Kidney epithelial cell (primary cell): ENCODE results near the gene ASB1. TPM values are rescaled to one million over a fixed set of nuclear protein-coding genes. Genes with fewer than 3 reads are reported as not detected.
"Not testable (repeated sequence)": the region's sequence is repeated elsewhere in the genome, so short reads cannot be mapped to it uniquely, and the experiment has no call there.

Experiments used
- DNase-seq: peaks from one replicate; pipeline ENCODE4 v3.0.0-alpha.2; 2010; ENCODE audit warnings: low read depth
- H3K27me3 ChIP-seq: 2 replicates; pipeline ENCODE4 v1.6.0; 2011; ENCODE audit warnings: low read length; ENCODE audit not compliant: control insufficient read depth, insufficient read depth
- H3K36me3 ChIP-seq: 2 replicates; pipeline ENCODE4 v1.5.1; 2011; ENCODE audit warnings: low read length; ENCODE audit not compliant: control insufficient read depth, insufficient read depth
- H3K4me3 ChIP-seq: 2 replicates; pipeline ENCODE4 v1.5.1; 2011; ENCODE audit warnings: low read depth, mild to moderate bottlenecking, control low read depth, low read length
- total RNA-seq: library from RNA; depleted of rRNA; stranded (reverse); fragments of >200 nt; gene quantifications from 2 replicates; pipeline ENCODE4 v1.2.3, GENCODE V29; 2015
- TF ChIP-seq, protein P1 (sequence below): IDR thresholded peaks from 2 replicates; pipeline ENCODE4 v1.5.1; 2011; ENCODE audit warnings: mild to moderate bottlenecking, moderate library complexity, low read length, control low read depth, inconsistent platforms; ENCODE audit not compliant: insufficient read depth, poor library complexity, severe bottlenecking

The ASB1 gene
- total RNA-seq, 1 donor from 2014 or later = 23.0 TPM

DNA sequence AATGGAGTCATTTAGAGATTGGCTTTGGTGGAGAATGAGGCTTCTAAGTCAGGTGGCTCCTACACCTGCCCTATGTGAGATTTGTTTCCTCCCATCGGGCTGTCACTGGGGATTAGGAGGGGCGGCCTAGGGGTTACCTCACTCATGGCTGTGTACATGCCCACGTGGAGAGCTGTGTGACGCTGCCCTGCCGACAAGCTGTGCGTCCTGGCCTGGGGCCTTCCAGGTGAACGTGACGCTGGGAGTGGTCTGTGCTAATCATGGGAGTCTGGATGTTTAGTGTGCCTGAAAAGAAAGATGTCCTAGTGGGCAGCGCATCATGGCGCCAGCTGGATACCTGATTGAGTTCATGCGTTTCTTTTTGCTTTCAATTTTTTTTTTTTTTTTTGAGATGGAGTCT lies 14.0 kb downstream of the ASB1 start:
- H3K36me3 ChIP-seq = peaks cover 4% of the 10 kb centered on the region
- TF ChIP-seq, protein P1, sequence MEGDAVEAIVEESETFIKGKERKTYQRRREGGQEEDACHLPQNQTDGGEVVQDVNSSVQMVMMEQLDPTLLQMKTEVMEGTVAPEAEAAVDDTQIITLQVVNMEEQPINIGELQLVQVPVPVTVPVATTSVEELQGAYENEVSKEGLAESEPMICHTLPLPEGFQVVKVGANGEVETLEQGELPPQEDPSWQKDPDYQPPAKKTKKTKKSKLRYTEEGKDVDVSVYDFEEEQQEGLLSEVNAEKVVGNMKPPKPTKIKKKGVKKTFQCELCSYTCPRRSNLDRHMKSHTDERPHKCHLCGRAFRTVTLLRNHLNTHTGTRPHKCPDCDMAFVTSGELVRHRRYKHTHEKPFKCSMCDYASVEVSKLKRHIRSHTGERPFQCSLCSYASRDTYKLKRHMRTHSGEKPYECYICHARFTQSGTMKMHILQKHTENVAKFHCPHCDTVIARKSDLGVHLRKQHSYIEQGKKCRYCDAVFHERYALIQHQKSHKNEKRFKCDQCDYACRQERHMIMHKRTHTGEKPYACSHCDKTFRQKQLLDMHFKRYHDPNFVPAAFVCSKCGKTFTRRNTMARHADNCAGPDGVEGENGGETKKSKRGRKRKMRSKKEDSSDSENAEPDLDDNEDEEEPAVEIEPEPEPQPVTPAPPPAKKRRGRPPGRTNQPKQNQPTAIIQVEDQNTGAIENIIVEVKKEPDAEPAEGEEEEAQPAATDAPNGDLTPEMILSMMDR = no peak
- no peak for DNase-seq
- no peaks in the 10 kb centered on the region for H3K27me3 ChIP-seq
- no peak overlapping the region for H3K4me3 ChIP-seq

DNA sequence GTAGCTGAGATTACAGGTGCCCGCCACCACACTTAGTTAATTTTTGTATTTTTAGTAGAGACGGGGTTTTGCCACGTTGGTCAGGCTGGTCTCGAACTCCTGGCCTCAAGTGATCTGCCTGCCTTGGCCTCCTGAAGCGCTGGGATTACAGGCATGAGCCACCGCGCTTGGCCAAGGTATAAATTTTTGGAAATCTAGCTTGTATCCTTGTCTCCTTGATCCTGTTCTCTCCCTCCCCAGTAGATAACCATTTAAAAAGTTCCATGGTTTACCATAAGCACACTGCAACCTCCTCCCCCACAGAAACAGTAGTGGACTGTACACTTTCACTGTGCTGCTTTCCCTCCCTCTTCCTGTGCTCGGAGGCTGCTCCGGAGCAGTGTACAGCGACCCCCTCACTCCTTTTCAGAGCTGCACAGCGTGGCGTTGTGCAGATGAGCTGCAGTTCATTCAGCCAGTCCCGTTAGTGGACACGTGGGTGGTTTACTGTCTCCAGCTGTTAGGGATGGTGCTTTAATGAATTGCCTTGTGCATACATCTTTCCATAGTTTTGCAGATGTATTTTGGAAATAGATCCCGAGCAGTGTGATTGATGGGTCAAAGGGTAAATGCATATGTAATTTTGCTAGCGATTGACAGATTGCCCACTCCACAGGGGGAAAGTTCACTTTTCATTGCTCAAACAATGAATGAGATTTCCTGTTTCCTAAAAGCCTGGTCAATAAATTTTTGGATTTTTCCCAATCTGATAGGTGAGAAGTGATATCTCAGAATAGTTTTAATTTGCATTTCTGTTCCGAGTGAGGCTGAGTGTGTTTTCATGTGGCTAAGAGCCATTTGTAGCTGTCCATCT lies 14.8 kb downstream of the ASB1 start:
- H3K36me3 ChIP-seq = peaks cover 4% of the 10 kb centered on the region
- no peak overlapping the region for H3K4me3 ChIP-seq
- no peaks in the 10 kb centered on the region for H3K27me3 ChIP-seq
- DNase-seq = no peak
- TF ChIP-seq, protein P1 = no peak

DNA sequence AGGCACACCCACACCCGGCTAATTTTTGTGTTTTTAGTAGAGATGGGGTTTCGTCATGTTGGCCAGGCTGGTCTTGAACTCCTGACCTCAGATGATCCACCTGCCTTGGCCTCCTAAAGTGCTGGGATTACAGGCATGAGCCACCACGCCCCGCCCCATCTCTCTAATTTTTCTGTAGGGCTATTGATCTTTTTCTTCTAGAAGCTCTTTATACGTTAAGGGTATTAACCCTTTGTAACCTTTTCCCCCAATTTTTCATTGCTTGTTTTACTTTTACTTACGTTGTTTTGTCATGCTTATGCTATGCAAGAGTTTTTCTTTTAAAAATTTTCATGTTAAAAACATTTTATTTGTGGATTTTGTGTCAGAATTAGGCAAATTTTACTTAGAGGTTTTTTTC lies 15.5 kb downstream of the ASB1 start:
- H3K36me3 ChIP-seq, DNase-seq, H3K27me3 ChIP-seq, H3K4me3 ChIP-seq: not testable (repeated sequence)

DNA sequence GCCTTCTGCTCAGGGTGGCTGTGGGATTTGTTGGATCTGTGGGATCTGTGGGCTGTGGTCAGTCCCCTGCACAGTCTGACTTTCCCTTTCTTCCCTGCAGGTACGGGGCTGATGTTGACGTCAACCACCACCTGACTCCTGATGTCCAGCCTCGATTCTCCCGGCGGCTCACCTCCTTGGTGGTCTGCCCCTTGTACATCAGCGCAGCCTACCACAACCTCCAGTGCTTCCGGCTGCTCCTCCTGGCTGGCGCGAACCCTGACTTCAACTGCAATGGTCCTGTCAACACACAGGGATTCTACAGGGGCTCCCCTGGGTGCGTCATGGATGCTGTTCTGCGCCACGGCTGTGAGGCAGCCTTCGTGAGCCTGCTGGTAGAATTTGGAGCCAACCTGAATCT lies 17.5 kb downstream of the ASB1 start:
- TF ChIP-seq, protein P1 = no peak
- Histone ChIP-seq H3K27me3 (no peaks in the 10 kb centered on the region), H3K4me3 (no peak overlapping the region), H3K36me3 (peaks cover 5% of the 10 kb centered on the region)
- no peak for DNase-seq

DNA sequence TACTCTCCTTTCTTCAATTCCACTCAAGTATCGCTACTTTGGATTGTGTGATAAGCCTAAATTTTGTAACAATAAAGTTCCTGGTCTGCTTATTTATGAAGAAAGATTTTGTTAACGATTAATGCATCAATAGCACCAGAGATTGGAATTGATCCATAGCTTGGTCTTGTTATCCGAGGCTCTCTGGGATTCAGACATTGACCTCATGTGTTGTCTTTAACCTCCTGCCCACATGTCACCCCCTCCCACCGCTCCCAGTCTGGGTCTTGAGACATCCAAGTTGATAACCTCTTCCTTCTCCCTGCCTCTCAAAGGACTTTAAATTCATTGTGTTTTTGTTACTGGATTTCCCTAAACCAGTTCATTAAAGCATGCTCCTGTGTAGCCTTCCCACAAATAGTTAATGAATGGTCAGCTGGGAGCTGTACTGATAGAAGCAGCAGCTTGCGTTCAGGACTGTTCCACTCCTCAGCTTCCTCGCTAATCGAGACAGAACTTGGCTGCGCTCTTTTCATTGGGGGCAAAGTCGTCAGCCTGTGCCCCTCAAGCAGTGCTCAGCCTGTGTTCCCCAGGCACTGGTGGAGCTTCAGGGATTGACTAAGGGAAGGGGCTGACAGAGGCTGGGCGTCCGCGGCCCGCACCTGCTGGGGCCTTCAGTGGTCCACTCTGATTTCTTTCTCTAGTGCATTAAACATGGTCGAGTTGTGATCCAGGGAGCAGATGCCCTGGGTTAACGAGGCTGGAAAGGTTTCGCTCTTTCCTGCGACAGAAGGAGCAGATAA lies 18.9 kb downstream of the ASB1 start:
- H3K36me3 ChIP-seq = peaks cover 5% of the 10 kb centered on the region
- DNase-seq = no peak

DNA sequence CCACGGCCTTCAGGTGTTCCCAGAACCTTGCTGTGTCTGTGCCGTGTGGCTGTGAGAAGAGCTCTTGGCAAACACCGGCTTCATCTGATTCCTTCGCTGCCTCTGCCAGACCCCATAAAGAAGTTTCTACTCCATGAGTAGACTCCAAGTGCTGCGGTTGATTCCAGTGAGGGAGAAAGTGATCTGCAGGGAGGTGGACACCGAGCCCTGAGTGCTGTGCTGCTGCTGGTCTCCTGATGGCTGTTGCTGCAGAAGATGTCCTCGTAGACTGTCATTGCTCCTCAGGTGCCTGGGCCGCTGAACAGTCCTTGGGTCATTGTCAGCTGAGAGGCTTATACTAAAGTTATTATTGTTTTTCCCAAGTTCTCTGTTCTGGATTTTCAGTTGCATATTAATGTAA lies 19.6 kb downstream of the ASB1 start:
- TF ChIP-seq, protein P1 = no peak
- Histone ChIP-seq H3K36me3 (peaks cover 5% of the 10 kb centered on the region), H3K27me3 (no peaks in the 10 kb centered on the region), H3K4me3 (no peak overlapping the region)
- no peak for DNase-seq

More for the DNA sequence above, 18.9 kb downstream of the ASB1 start:
- TF ChIP-seq, protein P1 = no peak
- Histone ChIP-seq H3K4me3 (no peak overlapping the region), H3K27me3 (no peaks in the 10 kb centered on the region)
